RPMI7951 (cell line): ENCODE data around the gene TUBA1C. TPM values are rescaled to one million over a fixed set of nuclear protein-coding genes. Genes with fewer than 3 reads are reported as not detected.
"Not testable (repeated sequence)": the region's sequence is repeated elsewhere in the genome, so short reads cannot be mapped to it uniquely, and the experiment has no call there.

Experiments used
- DNase-seq: peaks from one replicate; pipeline ENCODE4 v3.0.0-alpha.2; 2012; ENCODE audit warnings: low read depth
- total RNA-seq: library from RNA; depleted of rRNA; stranded (reverse); fragments of >200 nt; shearing (Covaris generic); gene quantifications from 2 replicates; pipeline ENCODE4 v1.2.3, GENCODE V29; 2014; rRNA removed

TUBA1C gene
- total RNA-seq, 1 experiment from 2014 or later = 1,613 TPM

DNA sequence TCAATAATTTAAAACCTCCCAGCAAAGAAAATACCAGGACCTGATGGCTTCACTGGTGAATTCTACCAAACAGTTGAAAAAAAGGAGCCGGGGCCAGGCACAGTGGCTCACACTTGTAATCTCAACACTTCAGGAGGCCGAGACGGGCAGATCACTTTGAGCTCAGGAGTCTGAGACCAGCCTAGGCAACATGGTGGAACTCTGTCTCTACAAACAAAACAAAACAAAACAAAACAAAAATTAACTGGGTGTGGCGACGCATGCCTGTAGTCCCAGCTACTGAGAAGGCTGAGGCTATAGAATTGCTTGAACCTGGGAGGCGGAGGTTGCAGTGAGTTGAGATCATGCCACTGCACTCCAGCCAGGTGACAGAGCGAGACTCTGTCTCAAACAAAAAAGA lies 44.5 kb downstream of the TUBA1C start:
- DNase-seq = no peak

DNA sequence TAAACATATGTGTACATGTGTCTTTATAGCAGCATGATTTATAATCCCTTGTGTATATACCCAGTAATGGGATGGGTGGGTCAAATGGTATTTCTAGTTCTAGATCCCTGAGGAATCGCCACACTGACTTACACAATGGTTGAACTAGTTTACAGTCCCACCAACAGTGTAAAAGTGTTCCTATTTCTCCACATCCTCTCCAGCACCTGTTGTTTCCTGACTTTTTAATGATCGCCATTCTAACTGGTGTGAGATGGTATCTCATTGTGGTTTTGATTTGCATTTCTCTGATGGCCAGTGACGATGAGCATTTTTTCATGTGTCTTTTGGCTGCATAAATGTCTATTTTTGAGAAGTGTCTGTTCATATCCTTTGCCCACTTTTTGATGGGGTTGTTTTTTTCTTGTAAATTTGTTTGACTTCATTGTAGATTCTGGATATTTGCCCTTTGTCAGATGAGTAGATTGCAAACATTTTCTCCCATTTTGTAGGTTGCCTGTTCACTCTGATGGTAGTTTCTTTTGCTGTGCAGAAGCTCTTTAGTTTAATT lies 45.6 kb downstream of the TUBA1C start:
- not testable (repeated sequence) for DNase-seq

DNA sequence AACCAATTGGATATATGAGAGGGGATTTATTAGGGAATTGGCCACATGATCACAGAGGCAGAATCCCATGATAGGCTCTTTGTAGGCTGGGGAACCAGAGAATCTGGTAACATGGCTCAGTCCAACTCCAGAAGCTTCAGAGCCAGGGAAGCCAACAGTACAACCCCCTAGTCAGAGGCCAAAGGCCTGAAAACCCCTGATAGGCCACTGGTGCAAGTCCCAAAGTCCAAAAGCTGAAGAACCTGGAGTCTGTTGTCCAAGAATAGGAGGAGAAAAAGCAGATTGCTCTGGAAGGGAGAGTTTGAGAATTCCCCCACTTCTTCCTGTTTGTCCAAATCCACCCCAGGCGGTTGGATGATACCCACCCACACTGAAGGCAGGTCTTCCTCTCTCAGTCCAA lies 49.9 kb downstream of the TUBA1C start:
- no peak for DNase-seq

DNA sequence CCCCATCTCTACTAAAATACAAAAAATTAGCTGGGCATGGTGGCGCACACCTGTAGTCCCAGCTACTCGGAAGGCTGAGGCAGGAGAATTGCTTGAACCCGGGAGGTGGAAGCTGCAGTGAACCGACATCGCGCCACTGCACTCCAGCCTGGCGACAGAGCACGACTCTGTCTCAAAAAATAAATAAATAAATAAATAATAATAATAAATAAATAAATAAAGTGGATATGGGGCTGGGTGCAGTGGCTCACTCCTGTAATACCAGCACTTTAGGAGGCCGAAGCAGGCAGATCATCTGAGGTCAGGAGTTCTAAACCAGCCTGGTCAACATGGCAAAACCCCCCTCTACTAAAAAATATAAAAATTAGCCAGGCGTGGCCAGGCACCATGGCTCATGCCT lies 52.2 kb downstream of the TUBA1C start:
- DNase-seq = not testable (repeated sequence)

DNA sequence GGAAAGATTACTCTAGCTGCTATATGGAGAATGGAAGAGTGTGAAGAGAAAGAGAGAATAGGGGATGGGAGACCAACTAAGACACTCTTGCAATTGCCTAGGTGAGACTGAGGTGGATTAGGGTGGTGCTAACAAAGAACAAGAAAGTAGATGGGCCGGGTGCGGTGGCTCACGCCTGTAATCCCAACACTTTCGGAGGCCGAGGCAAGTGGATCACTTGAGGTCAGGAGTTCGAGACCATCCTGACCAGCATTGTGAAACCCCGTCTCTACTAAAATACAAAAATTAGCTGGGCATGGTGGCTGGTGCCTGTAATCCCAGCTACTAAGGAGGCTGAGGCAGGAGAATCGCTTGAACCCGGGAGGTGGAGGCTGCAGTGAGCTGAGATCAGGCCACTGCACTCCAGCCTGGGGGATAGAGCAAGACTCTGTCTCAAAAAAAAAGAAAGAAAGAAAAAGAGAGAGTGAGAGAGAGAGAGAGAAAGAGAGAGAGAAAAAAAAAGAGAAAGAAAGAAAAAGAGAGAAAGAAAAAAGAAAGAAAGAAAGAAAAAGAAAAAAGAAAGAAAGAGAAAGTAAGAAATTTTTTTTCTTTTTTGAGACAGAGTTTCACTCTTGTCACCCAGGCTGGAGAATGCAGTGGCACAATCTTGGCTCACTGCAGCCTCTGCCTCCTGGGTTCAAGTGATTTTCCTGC lies 55.7 kb downstream of the TUBA1C start:
- not testable (repeated sequence) for DNase-seq

DNA sequence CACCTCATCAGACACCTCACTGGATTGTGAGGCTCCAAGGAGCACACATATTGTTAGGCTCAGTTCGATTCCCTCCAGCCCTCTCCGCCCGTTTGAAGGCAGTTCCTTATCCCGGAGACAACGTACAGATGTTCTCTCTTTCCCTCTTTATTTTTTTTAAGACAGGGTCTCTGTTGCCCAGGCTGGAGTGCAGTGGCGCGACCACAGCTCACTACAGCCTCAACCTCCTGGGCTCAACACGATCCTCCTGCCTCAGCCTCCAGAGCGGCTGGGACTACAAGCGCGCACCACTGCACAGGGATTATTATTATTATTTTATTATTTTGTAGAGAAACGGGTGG lies 57.5 kb downstream of the TUBA1C start:
- DNase-seq = no peak

DNA sequence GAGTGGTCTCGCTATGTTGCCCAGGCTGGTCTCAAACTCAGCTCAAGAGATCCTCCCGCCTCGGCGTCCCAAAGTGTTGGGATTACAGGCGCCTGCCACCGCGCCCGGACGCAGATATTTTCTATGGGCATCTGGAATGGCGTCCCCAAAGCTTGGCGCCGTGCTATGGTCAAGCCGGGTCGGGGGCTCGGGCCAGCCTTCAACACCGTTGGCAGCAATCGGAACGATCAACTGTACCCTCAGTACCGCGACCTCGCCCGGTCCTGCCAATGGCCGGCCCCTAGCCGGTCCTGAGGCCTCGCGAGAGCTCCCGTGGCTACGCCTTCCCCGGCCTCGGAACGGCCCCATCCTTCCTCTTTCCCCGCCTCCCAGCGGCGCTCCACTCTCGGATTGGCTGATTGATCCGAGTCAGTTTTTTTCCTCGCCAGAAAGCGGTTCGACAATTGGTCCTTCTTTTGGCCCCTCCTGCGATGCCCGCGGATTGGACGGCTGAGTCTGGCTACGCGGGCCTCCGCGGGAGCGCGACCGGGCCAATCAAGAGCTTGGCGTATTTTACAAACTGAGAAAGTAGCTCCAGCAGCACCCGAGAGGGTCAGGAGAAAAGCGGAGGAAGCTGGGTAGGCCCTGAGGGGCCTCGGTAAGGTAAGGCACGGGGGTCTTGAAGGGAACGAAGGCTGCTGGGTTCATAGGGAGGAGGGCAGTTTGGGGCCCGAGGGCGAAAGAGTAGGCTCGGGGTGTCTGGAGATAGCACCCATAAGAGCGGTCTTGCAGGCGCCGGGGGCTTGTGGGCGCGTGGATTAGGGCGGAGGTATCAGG lies 58.0 kb downstream of the TUBA1C start, which contains the start of gene TROAP:
TROAP (plus strand) TSS at position 548 of the 816 bp plus-strand sequence. CDS start 354 bp downstream, outside the sequence.
- peak; percentile 97 for DNase-seq

DNA sequence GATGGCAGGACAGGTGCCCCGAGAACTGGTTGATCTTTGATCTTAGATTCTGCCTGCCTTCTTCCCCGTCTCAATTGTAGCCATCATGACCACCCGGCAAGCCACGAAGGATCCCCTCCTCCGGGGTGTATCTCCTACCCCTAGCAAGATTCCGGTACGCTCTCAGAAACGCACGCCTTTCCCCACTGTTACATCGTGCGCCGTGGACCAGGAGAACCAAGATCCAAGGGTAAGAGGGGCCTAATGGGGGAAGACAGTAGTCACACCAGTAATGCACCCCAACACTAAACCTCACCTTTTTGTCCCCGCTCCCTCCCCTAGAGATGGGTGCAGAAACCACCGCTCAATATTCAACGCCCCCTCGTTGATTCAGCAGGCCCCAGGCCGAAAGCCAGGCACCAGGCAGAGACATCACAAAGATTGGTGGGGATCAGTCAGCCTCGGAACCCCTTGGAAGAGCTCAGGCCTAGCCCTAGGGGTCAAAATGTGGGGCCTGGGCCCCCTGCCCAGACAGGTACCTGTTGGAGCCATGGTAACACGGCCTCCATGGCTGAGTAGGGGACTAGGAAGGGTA lies 58.7 kb downstream of the TUBA1C start:
- no peak for DNase-seq

Other genes with a start within 250 kb of the TUBA1C start
- gene PRKAG1, start 246.3 kb upstream of the TUBA1C start, total RNA-seq = 81.3 and 89.6 TPM in 2 replicates
- gene KMT2D, start 204.3 kb upstream of the TUBA1C start, total RNA-seq = 6.8 and 7.9 TPM in 2 replicates
- 6.7 and 13.2 TPM in 2 replicates for gene RHEBL1, start 195.1 kb upstream of the TUBA1C start, total RNA-seq
- gene DHH, start 170.3 kb upstream of the TUBA1C start, total RNA-seq = not detected in 2 replicates
- 11.7 and 24.5 TPM in 2 replicates for gene LMBR1L, start 154.2 kb upstream of the TUBA1C start, total RNA-seq
- gene TUBA1B, start 133.7 kb upstream of the TUBA1C start, total RNA-seq = 2,897 and 4,302 TPM in 2 replicates
- gene TUBA1A, start 76.0 kb upstream of the TUBA1C start, total RNA-seq = 649 and 744 TPM in 2 replicates
- 0.12 TPM in 1 of 2 replicates, not detected in the other for gene PRPH, start 30.1 kb downstream of the TUBA1C start, total RNA-seq
- 49.3 and 59.5 TPM in 2 replicates for gene TROAP, start 58.2 kb downstream of the TUBA1C start, total RNA-seq
- gene C1QL4, start 72.1 kb downstream of the TUBA1C start, total RNA-seq = 1.7 and 3.3 TPM in 2 replicates
- gene DNAJC22, start 81.8 kb downstream of the TUBA1C start, total RNA-seq = 7.9 and 10.4 TPM in 2 replicates
- gene SPATS2, start 102.4 kb downstream of the TUBA1C start, total RNA-seq = 14.8 and 17.7 TPM in 2 replicates